Measurements from ENCODE around the gene SSX2IP. TPM values are rescaled to one million over a fixed set of nuclear protein-coding genes. Genes with fewer than 3 reads are reported as not detected.

The SSX2IP gene
- total and polyA plus RNA-seq, 9 of the 15 experiments (the other 6 are each of a cell fraction or from before 2014, with no cell fraction given): 20.6 to 96.7 (median 61.7) TPM

- TF ChIP-seq, protein P1, sequence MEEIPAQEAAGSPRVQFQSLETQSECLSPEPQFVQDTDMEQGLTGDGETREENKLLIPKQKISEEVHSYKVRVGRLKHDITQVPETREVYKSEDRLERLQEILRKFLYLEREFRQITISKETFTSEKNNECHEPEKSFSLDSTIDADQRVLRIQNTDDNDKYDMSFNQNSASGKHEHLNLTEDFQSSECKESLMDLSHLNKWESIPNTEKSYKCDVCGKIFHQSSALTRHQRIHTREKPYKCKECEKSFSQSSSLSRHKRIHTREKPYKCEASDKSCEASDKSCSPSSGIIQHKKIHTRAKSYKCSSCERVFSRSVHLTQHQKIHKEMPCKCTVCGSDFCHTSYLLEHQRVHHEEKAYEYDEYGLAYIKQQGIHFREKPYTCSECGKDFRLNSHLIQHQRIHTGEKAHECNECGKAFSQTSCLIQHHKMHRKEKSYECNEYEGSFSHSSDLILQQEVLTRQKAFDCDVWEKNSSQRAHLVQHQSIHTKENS (CRISPR knock-in tag; IDR thresholded peaks at IDR 0.05): no peak
- TF ChIP-seq ZBED1 (IDR thresholded peaks at IDR 0.05) (no peak; the same call in 1 of the 2 replicates), MTF1 (CRISPR knock-in tag; IDR thresholded peaks at IDR 0.05; ENCODE audit: borderline replicate concordance) (no peak), ETV6 (IDR thresholded peaks at IDR 0.05; ENCODE audit: borderline replicate concordance in 1 of 2, low read depth in 2 of 2, low read length in 1 of 2) (no peak), ETV6 (CRISPR knock-in tag; IDR thresholded peaks at IDR 0.05; ENCODE audit: borderline replicate concordance) (no peak), SMARCE1 (IDR thresholded peaks at IDR 0.05) (no peak; the same call in 1 of the 2 replicates), CTBP1 (IDR thresholded peaks at IDR 0.05; ENCODE audit: borderline replicate concordance) (no peak), RAD51 (IDR thresholded peaks at IDR 0.05; ENCODE audit: borderline replicate concordance, low read depth) (no peak), ZNF445 (CRISPR knock-in tag; IDR thresholded peaks at IDR 0.05; ENCODE audit: low read depth) (no peak), CAMTA2 (CRISPR knock-in tag; conservative IDR thresholded peaks at IDR 0.05) (no peak), ZNF76 (CRISPR knock-in tag; IDR thresholded peaks at IDR 0.05; ENCODE audit: borderline replicate concordance) (no peak), UBTF (IDR thresholded peaks at IDR 0.05; ENCODE audit: borderline replicate concordance in 1 of 2, low read depth in 2 of 2, low read length in 2 of 2) (peak; percentile 83 to 87; a peak in 3 of 4 replicates), GATAD2A (IDR thresholded peaks at IDR 0.05) (no peak), ARHGAP35 (IDR thresholded peaks at IDR 0.05; ENCODE audit: partially characterized antibody) (no peak), ZNF143 (CRISPR knock-in tag; IDR thresholded peaks at IDR 0.05) (no peak), ZBTB8A (IDR thresholded peaks at IDR 0.05; ENCODE audit: partially characterized antibody) (no peak), HNRNPH1 (optimal IDR thresholded peaks at IDR 0.05; ENCODE audit: low read depth, low read length) (no peak), RBBP5 (IDR thresholded peaks at IDR 0.05; ENCODE audit: borderline replicate concordance, insufficient read depth, low read length, poor library complexity, severe bottlenecking) (peak; percentile 72), ZNF146 (CRISPR knock-in tag; IDR thresholded peaks at IDR 0.05; ENCODE audit: unreplicated experiment) (no peak), HSF4 (CRISPR knock-in tag; IDR thresholded peaks at IDR 0.05; ENCODE audit: borderline replicate concordance) (no peak), SUPT5H (IDR thresholded peaks at IDR 0.05) (peak; percentile 48), PTRF (tag; IDR thresholded peaks at IDR 0.05) (no peak), RBFOX2 (IDR thresholded peaks at IDR 0.05; ENCODE audit: low read depth, low read length) (peak; percentile 65), ZKSCAN3 (CRISPR knock-in tag; IDR thresholded peaks at IDR 0.05) (no peak)
- TF ChIP-seq, protein P2, sequence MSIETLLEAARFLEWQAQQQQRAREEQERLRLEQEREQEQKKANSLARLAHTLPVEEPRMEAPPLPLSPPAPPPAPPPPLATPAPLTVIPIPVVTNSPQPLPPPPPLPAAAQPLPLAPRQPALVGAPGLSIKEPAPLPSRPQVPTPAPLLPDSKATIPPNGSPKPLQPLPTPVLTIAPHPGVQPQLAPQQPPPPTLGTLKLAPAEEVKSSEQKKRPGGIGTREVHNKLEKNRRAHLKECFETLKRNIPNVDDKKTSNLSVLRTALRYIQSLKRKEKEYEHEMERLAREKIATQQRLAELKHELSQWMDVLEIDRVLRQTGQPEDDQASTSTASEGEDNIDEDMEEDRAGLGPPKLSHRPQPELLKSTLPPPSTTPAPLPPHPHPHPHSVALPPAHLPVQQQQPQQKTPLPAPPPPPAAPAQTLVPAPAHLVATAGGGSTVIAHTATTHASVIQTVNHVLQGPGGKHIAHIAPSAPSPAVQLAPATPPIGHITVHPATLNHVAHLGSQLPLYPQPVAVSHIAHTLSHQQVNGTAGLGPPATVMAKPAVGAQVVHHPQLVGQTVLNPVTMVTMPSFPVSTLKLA (conservative IDR thresholded peaks at IDR 0.05): peak in 1 of 2 experiments; percentile 29; a peak in 3 of 4 replicates
These were observed 506 bp downstream of the SSX2IP start (continued) for GRCh38 chr1:84689514-84690396.

Data from K562 (cell line).